ENCODE data around the gene ZNF620.
A peak's percentile ranks its signal among the peaks of the same experiment; 100 is the strongest.

Gene ZNF620

DNA sequence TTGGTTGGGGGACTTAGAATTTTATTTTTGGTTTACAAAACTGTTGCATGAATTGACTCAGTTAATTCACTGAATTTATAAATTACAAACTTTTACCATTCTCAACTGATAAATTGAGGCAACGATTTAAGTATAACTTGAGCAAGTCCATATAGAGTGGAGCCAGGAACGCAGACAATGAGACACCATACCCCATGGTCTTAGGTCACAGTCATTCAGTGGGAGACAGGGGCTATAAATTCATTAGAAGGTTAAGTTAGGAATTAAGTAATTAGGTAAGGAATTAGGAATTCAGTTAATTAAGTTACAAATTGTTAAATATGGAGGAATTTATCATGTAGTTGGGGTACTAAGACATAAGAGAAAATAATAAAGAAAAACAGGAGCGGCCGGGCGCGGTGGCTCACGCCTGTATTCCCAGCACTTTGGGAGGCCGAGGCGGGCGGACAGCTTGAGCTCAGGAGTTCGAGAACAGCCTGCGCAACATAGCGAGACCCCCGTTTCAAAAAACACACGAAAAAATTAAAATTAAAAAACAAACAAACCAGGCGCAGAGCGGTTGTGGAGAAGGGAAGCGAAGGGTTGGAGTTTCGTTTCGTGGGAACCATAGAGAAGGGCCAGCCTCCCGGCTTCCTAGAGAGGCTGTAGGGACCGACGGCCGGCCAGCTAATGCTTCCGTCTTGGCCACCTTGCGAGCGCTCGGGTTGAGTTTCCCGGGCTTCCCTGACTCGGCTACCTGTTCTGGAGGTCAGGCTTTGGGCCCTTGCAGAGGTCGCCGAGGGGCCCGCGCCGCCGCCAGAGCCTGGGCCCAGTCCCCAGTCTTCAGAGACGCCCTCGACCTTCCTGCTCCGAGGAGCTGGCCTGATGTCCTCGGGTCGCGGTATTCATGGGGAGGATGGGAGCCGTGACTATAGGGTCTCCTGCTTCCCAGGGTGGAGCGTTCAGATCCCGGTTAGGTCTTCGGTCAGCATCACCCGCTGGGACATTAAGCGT is 29.1 kb upstream of the ZNF620 start, which contains the start of gene ZNF619:
Gene ZNF619, plus strand, starts transcription at position 645 of the 993 bp plus-strand sequence. CDS start 858 bp downstream, outside the sequence.
- Mint-ChIP-seq H3K4me3 (peak within 1 kb of the TSS; percentile 90), H3K36me3 (peaks cover 12% of the 10 kb centered on the region), H3K27me3 (no peaks in the 10 kb centered on the region), H3K4me1 (ENCODE audit: low read depth) (peaks cover 21% of the 10 kb centered on the region), H3K27ac (peak within 1 kb of the TSS; percentile 90), H3K9me3 (ENCODE audit: low read depth) (no peaks in the 10 kb centered on the region)

GRCh38 chr3:40477666-40478065 is 28.2 kb upstream of the ZNF620 start:
- H3K27ac Mint-ChIP-seq, result peak overlapping the region; percentile 90
- no peaks in the 10 kb centered on the region for H3K27me3 Mint-ChIP-seq
- peaks cover 28% of the 10 kb centered on the region for H3K4me1 Mint-ChIP-seq (ENCODE audit: low read depth)
- peak overlapping the region; percentile 90 for H3K4me3 Mint-ChIP-seq
- H3K36me3 Mint-ChIP-seq, result peaks cover 17% of the 10 kb centered on the region
- no peaks in the 10 kb centered on the region for H3K9me3 Mint-ChIP-seq (ENCODE audit: low read depth)

- Mint-ChIP-seq H3K27ac (no peak overlapping the region), H3K36me3 (peaks cover 35% of the 10 kb centered on the region), H3K4me3 (no peak overlapping the region), H3K9me3 (ENCODE audit: low read depth) (peaks cover 15% of the 10 kb centered on the region), H3K27me3 (no peaks in the 10 kb centered on the region), H3K4me1 (ENCODE audit: low read depth) (peaks cover 8% of the 10 kb centered on the region)
Observed at GRCh38 chr3:40487172-40487571, 18.7 kb upstream of the ZNF620 start.

DNA sequence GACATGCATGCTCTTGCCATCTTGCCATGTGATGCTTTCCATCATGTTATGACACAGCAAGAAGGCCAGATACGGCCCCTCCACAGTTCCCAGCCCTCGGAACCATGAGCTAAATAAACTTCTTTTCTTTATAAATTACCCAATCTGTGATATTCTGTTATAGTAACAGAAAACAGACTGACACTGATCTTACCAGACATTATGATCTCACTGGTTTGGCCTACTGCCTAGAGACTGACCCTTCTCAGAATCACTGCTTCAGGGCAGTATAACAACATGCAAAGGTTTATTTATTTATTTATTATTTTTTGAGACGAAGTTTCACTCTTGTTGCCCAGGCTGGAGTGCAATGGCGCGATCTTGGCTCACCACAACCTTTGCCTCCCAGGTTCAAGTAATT is 14.9 kb upstream of the ZNF620 start:
- Mint-ChIP-seq H3K27me3 (no peaks in the 10 kb centered on the region), H3K9me3 (ENCODE audit: low read depth) (peaks cover 15% of the 10 kb centered on the region), H3K36me3 (peaks cover 26% of the 10 kb centered on the region), H3K4me3 (no peak overlapping the region), H3K27ac (no peak overlapping the region), H3K4me1 (ENCODE audit: low read depth) (no peaks in the 10 kb centered on the region)

DNA sequence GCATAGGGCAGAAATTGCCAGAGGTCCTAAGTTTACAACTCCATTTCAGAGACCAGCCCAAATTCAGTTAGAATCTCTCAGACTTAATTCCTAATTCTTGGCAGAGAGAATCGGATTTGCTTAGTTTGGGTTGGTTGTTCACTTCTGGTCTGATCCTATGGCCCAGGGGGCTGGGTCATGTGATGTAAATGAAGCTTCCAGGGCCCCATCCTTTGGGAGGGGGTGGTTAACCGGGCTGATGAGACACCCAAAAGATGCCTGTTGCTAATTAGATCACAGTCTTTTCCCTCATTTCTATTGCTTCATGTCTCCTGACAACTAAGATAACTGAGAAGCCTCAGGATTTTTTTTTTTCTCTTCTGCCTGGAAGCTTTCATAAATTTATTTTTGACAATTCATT is 11.1 kb upstream of the ZNF620 start:
- Mint-ChIP-seq H3K4me1 (ENCODE audit: low read depth) (no peaks in the 10 kb centered on the region), H3K27me3 (no peaks in the 10 kb centered on the region), H3K4me3 (no peak overlapping the region), H3K27ac (no peak overlapping the region), H3K9me3 (ENCODE audit: low read depth) (no peaks in the 10 kb centered on the region), H3K36me3 (peaks cover 5% of the 10 kb centered on the region)

DNA sequence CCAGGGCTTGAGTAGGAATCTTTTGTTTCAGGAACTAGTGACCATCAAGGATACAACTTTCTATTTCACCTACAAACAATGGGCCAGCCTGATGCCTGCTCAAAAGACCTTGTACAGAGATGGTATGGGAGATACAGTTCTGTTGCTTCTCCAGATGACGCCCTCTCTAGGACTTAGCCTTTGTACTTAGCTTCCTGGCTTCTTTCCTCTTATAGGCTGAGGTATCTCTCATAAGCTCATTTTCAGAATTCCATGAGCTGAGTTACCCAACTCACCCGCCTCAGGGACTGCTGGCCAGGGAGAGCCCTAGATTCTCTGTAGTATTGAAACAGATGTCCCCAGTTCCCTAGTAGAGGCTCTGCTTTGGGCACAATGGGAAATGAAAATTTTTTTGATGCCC is 8.6 kb upstream of the ZNF620 start:
- Mint-ChIP-seq H3K36me3 (no peaks in the 10 kb centered on the region), H3K27ac (no peak overlapping the region), H3K4me3 (no peak overlapping the region), H3K27me3 (no peaks in the 10 kb centered on the region), H3K9me3 (ENCODE audit: low read depth) (no peaks in the 10 kb centered on the region), H3K4me1 (ENCODE audit: low read depth) (no peaks in the 10 kb centered on the region)

GRCh38 chr3:40499952-40500351 is 5.9 kb upstream of the ZNF620 start:
- Mint-ChIP-seq H3K9me3 (ENCODE audit: low read depth) (no peaks in the 10 kb centered on the region), H3K27ac (no peak overlapping the region), H3K4me3 (no peak overlapping the region), H3K36me3 (no peaks in the 10 kb centered on the region), H3K27me3 (no peaks in the 10 kb centered on the region), H3K4me1 (ENCODE audit: low read depth) (peaks cover 5% of the 10 kb centered on the region)

DNA sequence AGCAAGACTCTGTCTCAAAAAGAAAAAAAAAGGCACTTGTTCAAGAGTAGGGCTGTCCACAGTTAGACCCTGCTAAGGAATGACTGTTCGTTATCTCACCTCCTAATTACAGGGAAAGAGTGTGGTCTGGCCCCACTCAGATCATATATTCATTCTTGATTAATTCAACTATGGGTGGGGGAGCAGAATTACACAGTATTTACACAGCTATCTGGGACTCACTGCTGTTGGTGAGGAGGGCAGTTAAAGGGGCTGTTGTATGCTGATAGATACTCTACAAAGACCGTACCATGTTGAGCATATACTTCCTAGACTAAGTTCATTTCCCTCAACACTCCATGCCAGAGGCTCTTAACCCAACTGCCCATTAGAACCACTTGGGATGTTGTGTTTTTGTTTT is 3.8 kb upstream of the ZNF620 start:
- H3K4me1 Mint-ChIP-seq (ENCODE audit: low read depth), result peaks cover 21% of the 10 kb centered on the region
- H3K9me3 Mint-ChIP-seq (ENCODE audit: low read depth), result no peaks in the 10 kb centered on the region
- no peak overlapping the region for H3K4me3 Mint-ChIP-seq
- H3K36me3 Mint-ChIP-seq, result no peaks in the 10 kb centered on the region
- H3K27me3 Mint-ChIP-seq, result no peaks in the 10 kb centered on the region
- H3K27ac Mint-ChIP-seq, result no peak overlapping the region

DNA sequence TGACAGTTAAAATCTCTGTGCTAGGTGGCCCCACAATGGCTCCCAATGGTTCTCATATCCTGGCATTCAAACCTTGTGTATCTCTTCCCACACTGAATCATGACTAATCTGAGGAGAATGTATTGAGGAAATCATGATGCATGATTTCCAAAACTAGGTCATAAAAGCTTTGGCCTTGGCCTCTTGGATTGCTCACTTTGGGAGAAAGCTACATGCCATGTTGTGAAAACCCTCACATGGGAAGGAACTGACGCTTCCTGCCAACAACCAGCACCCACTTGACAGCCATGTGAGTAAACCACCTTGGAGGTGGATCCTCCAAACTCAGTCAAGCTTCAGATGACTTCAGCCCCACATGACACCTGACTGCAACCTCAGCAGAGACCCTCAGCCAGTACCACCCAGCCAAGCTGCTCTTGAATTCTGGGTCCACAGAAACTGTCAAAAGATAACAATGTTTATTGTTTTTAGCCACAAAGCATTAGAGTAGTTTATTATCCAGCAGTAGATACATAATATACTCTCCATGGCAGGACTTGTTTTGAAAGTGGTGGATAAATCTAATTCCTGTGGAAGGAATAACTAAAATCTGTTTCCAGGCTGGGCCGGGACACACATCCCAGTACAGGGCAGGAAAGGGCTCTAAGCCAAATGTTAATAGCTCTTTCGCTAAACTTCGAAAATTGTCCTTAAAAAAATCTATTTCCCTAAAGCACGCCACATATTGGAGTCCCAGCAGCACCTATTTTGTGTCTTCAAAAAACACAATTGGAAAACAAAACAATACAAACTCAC is 1.0 kb upstream of the ZNF620 start:
- Mint-ChIP-seq H3K4me3 (peak overlapping the region; percentile 91), H3K36me3 (no peaks in the 10 kb centered on the region), H3K27ac (no peak overlapping the region), H3K27me3 (no peaks in the 10 kb centered on the region), H3K9me3 (ENCODE audit: low read depth) (no peaks in the 10 kb centered on the region), H3K4me1 (ENCODE audit: low read depth) (peaks cover 21% of the 10 kb centered on the region)

- Mint-ChIP-seq H3K4me1 (ENCODE audit: low read depth) (peaks cover 7% of the 10 kb centered on the region), H3K4me3 (no peak overlapping the region), H3K27ac (no peak overlapping the region), H3K27me3 (no peaks in the 10 kb centered on the region), H3K36me3 (peaks cover 22% of the 10 kb centered on the region), H3K9me3 (ENCODE audit: low read depth) (no peaks in the 10 kb centered on the region)
Observed at GRCh38 chr3:40511031-40511718, 5.3 kb downstream of the ZNF620 start.

DNA sequence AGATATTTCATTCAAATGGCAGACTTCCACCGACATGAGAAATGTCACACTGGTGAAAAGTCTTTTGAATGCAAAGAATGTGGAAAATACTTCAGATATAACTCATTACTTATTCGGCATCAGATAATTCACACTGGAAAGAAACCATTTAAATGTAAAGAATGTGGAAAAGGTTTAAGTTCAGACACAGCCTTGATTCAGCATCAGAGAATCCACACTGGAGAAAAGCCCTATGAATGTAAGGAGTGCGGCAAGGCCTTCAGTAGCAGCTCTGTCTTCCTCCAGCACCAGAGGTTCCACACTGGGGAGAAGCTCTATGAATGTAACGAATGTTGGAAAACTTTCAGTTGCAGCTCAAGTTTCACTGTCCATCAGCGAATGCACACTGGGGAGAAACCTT is 10.4 kb downstream of the ZNF620 start:
- Mint-ChIP-seq H3K4me3 (no peak overlapping the region), H3K4me1 (ENCODE audit: low read depth) (no peaks in the 10 kb centered on the region), H3K36me3 (peaks cover 25% of the 10 kb centered on the region), H3K27me3 (no peaks in the 10 kb centered on the region), H3K9me3 (ENCODE audit: low read depth) (no peaks in the 10 kb centered on the region), H3K27ac (peak overlapping the region; percentile 50)

GRCh38 chr3:40518067-40518466 is 12.2 kb downstream of the ZNF620 start:
- Mint-ChIP-seq H3K4me3 (no peak overlapping the region), H3K27me3 (no peaks in the 10 kb centered on the region), H3K4me1 (ENCODE audit: low read depth) (no peaks in the 10 kb centered on the region), H3K27ac (no peak overlapping the region), H3K9me3 (ENCODE audit: low read depth) (no peaks in the 10 kb centered on the region), H3K36me3 (peaks cover 22% of the 10 kb centered on the region)

DNA sequence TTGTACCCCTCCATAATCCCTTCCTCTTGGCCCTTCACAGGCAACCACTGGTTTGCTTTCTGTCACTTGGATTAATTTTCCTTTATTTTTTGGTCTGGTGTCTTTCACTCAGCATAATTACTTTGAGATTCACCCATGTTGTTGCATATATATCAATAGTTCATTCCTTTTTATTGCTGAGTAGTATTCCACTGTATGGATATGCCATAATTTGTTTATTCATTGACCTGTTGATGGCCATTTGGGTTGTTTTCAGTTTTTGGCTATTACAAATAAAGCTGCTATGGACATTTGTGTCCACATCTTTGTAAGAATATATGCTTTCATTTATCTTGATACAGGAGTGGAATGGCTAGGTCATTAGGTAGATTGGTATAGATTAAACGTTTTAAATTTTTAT is 13.0 kb downstream of the ZNF620 start:
- H3K4me1 Mint-ChIP-seq (ENCODE audit: low read depth), result no peaks in the 10 kb centered on the region
- peaks cover 22% of the 10 kb centered on the region for H3K36me3 Mint-ChIP-seq
- H3K27me3 Mint-ChIP-seq, result no peaks in the 10 kb centered on the region
- no peak overlapping the region for H3K27ac Mint-ChIP-seq
- no peaks in the 10 kb centered on the region for H3K9me3 Mint-ChIP-seq (ENCODE audit: low read depth)
- no peak overlapping the region for H3K4me3 Mint-ChIP-seq

DNA sequence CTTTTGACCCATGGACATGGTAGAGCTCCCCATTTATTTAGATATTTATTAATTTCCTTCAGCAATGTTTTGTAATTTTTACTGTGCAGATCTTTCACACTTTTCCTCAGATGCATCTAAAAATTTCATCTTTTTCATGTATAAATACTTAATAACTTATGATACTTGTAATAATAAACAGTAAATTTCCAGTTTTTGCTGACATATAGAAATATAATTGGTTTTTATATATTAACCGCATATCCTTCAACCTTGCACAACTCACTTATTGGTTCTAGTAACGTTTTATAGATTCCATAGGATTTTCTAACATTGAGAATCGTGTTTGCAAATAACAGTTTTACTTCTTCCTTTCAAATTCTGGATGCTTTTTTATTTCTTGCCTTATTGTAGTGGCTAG is 15.4 kb downstream of the ZNF620 start:
- Mint-ChIP-seq H3K36me3 (peaks cover 11% of the 10 kb centered on the region), H3K27ac (no peak overlapping the region), H3K4me1 (ENCODE audit: low read depth) (peaks cover 16% of the 10 kb centered on the region), H3K27me3 (no peaks in the 10 kb centered on the region), H3K9me3 (ENCODE audit: low read depth) (no peaks in the 10 kb centered on the region), H3K4me3 (no peak overlapping the region)

GRCh38 chr3:40523781-40524180 is 17.9 kb downstream of the ZNF620 start:
- Mint-ChIP-seq H3K9me3 (ENCODE audit: low read depth) (no peaks in the 10 kb centered on the region), H3K36me3 (peaks cover 17% of the 10 kb centered on the region), H3K27ac (peak overlapping the region; percentile 81), H3K27me3 (no peaks in the 10 kb centered on the region), H3K4me1 (ENCODE audit: low read depth) (peaks cover 30% of the 10 kb centered on the region), H3K4me3 (peak overlapping the region; percentile 97)

Measured in activated naive CD8-positive, alpha-beta T cell (primary cell).